ENCODE measurements around the gene HOXD12.

HOXD12 gene

DNA sequence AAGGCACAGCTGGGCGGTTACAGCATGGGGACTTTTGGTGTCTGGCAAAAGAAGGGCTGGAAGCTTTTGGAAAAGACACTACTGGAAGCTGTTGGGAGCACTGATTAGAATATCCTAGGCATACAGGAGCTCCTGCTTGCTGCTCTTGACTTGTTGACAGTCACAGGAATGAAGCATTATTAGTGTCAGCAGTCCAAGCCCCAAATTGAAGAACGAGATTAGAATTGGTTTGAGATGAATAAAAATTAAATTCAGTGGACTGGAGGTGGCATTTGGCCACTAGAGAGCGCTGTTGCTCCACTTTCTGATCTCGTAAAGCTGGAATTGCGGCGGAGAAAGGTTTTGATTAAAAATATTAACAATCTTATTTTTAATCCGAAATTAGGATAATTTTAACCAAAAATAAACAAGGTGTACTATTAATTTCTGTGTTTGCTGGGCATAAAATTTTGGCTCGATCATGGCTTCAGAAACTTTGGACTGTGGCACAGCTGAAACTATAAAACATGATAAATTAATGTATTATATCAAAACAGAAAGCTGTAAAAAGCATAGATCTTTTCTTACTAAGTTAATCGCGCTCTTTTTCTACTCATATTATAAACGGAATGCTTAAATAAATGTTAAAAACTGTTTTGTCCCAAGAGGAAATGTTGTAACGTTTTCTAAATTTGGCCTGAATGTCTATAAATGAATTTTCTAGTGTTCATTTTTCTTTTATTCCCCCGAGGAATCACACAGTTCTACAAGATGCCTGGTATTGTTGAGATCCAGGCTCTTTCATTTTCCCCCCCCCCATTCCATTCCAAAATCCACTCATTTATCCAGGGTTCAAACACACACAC is 27.6 kb downstream of the HOXD12 start:
- Histone ChIP-seq H3K27ac (peak overlapping the region in 5 of 21 experiments; percentile 0 to 95 (median 94)), H3K4me3 (no peak overlapping the region)

DNA sequence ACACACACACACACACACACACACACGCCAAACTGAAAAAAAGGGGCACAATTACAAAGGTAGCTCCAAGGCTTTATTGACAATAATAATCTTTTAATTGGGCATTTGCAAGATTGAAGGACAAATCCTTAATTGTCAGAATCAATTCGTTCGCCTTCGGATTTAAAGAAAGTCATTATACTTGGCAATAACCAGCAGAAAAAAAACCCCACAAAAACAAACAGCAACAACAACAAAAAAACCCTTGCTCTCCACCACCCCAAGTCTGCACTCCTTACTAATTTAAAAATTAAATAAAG is 28.1 kb downstream of the HOXD12 start:
- Histone ChIP-seq H3K27ac (peak overlapping the region in 10 of 21 experiments; percentile 79 to 95 (median 86)), H3K4me3 (peak overlapping the region in 3 of 7 experiments; percentile 2 to 55 (median 44))

DNA sequence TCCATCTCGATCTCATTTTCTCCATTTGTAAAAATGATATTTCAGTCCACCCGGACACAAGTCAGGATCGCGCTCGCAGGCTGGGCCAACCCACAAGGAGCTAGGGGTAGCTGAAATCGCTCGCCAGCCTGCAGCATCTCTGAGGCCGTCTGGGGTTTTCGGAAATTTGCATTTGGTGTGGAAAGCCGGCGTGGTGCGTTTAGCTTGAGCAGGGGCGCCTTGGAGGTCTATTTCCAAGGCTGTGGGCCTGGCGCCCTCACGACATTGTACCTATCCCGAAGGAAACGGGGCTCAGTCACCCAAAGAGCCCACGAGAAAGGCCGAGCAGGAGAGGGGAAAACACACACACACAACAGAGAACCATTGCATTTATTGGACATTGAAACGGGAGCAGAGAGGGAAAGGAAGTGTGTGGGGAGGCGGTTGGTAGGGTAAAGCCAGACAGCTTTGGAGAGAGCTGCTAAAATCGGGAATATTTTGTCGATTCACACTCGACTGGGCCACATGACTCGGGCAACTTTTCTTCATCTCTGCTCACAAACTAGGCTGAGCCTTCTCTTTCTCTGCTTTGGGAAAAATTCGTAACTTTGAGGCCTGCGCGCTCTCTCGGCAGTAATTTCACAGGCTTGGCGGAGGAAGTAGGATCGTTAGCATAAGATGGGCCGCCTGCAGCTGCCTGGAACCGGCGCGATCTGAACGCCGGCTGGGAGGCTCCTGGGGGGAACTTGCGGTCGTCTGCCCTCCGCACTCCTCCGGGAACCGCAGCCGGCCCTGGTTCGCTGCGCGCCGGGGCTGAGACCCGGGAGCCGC is 28.8 kb downstream of the HOXD12 start:
- Histone ChIP-seq H3K4me3 (peak overlapping the region in 6 of 7 experiments; percentile 23 to 55 (median 47)), H3K27ac (peak overlapping the region in 19 of 21 experiments; percentile 24 to 95 (median 86))

DNA sequence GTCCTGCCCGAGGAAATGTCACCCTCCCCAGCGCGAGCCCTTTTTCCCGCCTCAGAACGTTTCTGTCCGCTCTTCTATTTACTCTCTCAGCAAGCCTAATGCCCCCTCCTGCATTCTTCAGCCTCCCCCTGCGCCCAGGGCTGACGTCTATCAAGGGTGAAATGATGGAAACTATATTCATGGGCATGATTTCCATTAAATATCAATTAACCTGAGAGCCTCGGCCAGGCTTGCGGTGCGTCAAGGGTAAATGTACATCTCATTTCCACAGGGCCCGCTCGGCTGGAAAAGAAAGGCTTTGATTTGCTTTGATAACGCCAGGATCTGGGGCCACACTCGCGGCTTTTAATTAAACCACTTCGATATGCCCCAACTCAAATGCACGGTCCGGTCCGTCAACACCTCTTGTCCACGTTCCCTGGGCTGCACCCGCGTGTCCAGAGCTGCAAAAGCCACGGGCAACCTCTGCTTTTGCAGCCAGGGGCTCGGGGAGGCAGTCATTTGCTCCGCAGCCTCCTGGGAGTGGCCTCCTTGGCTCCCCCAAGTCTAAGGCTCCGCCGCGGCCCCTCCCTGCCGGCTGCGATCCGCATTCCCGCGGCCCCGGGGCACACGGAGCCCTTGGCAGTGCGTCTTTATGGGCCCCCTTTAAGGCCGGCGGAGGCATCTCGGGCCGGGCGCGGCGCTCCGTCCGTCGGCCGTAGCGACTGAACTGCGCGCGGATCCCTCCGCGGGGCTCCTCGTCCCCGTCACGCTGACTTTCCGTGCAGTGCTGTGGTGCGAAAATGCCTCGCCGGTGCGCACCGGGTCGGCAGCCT is 29.6 kb downstream of the HOXD12 start, which contains the start of gene HOXD8:
Gene HOXD8 (plus strand): TSS at position 724 of the 815 bp plus-strand sequence. CDS start 662 bp downstream, outside the sequence.
- H3K4me3 ChIP-seq = peak within 1 kb of the TSS; percentile 30 to 55 (median 44)
- H3K27ac ChIP-seq = peak within 1 kb of the TSS; percentile 32 to 95 (median 84)

DNA sequence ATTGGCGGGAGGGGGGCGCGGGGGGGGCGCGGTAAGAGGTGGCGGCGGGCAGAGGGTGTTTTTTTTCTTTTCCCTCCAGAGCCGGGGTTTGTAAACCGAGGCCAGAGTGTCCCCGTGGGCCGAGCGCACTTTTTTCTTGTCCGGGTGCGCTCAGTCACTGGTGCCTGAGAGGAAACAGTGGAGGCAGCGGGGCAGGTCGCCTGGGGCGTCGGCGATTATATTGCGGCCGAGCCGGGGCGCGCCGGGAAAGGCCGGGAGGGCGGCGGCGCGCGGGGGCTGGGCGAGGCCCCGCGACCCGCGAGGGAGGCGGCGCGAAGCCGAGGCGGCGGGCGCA is 30.2 kb downstream of the HOXD12 start:
- H3K27ac ChIP-seq = peak overlapping the region; percentile 32 to 95 (median 84)
- peak overlapping the region; percentile 23 to 55 (median 44) for H3K4me3 ChIP-seq

DNA sequence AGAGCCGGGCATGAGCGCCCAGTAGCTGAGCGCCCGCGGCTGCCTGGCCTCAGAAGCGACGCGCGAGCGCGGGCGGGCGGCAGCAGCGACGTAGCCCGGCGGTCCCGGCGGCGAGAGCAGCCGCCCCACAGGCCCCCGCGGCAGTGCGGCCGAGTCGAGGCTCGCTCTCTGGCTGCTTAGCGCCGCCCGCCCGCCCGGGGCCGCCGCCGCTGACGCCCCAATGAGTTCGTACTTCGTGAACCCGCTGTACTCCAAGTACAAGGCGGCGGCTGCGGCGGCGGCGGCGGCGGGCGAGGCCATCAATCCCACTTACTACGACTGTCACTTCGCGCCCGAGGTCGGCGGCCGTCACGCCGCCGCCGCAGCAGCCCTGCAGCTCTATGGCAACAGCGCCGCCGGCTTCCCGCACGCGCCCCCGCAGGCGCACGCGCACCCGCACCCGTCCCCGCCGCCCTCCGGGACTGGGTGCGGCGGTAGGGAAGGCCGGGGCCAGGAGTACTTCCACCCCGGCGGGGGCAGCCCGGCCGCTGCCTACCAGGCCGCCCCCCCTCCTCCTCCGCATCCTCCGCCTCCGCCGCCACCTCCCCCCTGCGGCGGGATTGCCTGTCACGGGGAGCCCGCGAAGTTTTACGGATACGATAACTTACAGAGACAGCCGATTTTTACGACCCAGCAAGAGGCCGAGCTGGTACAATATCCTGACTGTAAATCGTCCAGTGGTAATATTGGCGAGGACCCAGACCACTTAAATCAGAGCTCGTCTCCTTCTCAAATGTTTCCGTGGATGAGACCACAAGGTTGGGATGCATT is 30.8 kb downstream of the HOXD12 start:
- Histone ChIP-seq H3K4me3 (peak overlapping the region; percentile 30 to 55 (median 44)), H3K27ac (peak overlapping the region; percentile 25 to 95 (median 84))

DNA sequence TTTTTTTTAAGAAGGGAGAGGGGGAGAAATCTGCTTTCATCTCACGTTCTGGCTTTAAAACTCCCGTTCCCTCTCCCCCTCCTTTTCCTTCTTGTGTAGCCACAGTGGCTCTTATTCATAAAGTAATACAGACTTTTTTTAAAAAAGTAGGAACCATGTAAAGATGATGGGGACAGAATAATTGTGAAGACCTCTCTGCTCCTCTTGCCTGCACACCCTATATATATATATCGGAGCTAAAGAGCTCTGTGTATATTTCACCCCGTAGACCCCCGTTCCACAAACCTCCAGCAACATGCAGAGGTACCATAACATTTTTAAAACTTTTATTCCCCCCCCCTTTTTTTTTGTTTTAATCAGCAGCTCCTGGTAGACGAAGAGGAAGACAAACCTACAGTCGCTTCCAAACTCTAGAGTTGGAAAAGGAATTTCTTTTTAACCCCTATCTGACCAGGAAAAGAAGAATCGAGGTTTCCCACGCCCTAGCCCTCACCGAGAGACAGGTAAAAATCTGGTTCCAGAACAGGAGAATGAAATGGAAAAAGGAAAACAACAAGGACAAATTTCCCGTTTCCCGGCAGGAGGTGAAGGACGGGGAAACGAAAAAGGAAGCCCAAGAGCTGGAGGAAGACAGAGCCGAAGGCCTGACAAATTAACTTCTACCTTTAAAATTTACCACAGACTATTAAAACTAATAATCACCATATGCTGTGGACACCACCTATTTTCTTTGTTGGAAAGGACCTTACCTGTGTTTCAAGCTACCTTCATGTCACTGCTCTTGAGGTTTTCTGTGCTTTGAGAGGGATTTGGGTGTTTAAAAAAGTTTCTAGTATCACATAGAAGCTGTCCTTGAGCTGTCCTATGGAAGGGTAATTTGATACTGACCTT is 31.6 kb downstream of the HOXD12 start:
- peak overlapping the region in 19 of 21 experiments; percentile 25 to 95 (median 86) for H3K27ac ChIP-seq
- H3K4me3 ChIP-seq = peak overlapping the region; percentile 30 to 55 (median 44)

DNA sequence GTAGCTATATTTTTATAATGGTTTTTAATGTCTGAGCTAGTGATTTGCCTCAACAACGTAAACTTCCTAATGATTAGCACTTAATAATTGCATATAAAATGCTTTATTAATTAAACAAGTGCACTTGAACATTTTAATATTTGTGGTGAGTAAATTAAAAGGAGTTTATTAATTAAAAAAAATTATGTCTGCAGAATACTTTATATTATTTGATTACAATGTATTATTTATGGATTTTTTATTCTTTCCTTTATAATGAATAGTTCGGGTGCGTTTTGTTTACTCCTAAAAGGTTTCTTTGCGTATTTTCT is 32.2 kb downstream of the HOXD12 start:
- H3K27ac ChIP-seq = peak overlapping the region in 9 of 21 experiments; percentile 79 to 95 (median 91)
- peak overlapping the region; percentile 6 to 55 (median 44) for H3K4me3 ChIP-seq

DNA sequence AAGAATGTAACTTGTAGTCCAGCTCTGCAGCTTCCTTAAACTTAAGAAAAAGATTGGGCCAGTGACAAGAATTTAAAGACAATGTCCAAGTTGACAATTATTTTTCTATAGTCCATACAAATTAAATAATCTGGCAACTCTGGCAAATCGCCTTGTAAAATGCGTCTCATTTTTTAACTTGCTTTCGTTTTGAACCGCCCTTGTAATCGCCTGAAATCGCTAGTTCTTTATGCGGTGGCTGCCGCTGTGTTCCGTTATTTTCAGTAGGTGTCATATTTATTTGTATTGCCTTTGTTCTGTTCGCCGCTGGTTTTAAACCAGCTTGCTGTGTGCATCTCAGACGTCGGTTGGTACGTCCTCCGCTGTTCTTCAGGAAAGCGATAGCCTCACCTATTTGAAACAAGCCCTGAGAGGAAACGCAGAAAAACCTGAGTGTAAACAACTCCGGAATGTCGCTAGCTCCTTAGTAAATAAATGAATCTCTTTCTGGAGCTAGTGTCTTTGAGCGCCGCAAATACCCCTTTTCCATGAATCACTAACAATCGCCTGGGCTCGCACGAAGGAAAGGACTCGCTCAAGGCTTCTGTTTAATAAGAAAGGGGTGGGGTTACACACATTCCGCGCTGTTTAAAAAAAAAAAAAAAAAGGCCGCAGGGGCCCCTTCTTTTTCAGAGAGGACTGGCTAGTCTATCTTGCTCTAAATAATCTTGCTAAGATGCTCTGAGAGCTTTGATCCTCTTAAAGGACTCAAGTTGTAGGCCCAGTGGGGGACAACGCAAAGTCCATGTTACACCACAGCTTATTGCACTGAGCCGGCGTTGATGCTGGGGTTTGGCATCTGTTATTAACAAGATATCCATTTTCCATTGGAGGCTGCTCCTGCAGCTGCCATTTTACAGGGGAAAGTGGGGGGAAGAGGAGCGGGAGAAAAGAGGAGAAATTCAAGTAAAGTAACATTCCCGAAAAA is 32.9 kb downstream of the HOXD12 start:
- Histone ChIP-seq H3K27ac (peak overlapping the region in 10 of 21 experiments; percentile 15 to 95 (median 88)), H3K4me3 (peak overlapping the region; percentile 6 to 55 (median 44))

DNA sequence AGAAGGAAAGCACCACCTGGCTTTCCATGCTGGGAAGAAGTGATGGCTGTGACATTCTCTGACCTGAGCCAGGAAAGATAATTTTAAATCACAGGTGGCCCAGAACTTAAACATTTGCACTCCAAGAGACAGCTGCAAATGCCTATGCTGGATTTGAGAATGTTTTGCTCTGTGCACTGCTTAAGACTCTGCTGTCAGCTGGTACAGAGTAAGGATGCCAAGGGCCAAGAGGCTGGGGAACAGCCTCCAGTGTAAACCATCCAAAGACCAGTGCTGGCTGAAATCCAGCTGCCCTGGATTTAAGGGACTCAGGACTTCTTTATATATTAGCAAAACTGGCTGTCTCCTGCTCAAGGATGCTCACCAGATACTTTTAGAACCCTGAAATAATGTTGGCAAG is 33.8 kb downstream of the HOXD12 start:
- peak overlapping the region in 3 of 21 experiments; percentile 91 to 95 (median 94) for H3K27ac ChIP-seq
- H3K4me3 ChIP-seq = no peak overlapping the region

DNA sequence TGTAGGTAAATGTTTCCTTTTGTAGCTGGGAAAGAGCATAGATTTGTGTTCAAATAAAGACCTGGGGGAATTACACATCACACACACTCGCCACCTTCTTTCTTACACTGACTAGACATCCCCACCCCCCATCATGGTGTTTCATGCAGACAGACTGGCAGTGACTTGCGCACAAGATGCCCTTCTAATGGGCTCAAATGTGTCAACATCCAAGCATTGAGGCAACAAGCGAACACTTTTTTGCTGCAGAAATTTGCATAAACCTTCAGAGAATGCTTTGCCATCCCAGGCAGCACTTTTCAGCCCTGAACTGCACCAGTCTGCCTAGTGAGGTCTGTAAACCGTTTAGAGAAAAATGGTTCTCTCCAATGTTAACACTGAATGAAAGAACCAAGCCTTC is 34.4 kb downstream of the HOXD12 start:
- H3K4me3 ChIP-seq = no peak overlapping the region

DNA sequence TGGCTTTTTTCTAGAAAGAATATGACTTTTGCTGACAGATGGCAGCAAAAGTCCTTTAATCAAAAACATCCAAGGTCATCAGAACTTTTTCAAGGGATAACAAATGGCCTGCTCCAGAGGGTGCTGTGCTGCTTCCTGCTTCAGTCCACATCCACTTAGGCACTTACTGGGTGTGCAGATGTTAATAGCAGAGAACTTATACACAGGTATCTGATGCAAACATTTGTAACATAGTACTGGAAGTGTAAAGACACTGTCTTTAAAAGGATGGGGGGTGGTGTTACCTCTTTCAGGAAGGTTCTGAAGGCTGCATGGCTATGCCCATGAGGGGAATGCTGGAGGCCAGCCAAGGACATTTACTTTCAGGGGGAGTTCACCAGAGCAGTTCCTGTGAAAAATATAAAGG is 35.4 kb downstream of the HOXD12 start:
- Histone ChIP-seq H3K4me3 (peak overlapping the region in 1 of 7 experiments; percentile 9), H3K27ac (peak overlapping the region in 8 of 21 experiments; percentile 15 to 98 (median 86))

More for the DNA sequence above, 34.4 kb downstream of the HOXD12 start:
- no peak overlapping the region for H3K27ac ChIP-seq

DNA sequence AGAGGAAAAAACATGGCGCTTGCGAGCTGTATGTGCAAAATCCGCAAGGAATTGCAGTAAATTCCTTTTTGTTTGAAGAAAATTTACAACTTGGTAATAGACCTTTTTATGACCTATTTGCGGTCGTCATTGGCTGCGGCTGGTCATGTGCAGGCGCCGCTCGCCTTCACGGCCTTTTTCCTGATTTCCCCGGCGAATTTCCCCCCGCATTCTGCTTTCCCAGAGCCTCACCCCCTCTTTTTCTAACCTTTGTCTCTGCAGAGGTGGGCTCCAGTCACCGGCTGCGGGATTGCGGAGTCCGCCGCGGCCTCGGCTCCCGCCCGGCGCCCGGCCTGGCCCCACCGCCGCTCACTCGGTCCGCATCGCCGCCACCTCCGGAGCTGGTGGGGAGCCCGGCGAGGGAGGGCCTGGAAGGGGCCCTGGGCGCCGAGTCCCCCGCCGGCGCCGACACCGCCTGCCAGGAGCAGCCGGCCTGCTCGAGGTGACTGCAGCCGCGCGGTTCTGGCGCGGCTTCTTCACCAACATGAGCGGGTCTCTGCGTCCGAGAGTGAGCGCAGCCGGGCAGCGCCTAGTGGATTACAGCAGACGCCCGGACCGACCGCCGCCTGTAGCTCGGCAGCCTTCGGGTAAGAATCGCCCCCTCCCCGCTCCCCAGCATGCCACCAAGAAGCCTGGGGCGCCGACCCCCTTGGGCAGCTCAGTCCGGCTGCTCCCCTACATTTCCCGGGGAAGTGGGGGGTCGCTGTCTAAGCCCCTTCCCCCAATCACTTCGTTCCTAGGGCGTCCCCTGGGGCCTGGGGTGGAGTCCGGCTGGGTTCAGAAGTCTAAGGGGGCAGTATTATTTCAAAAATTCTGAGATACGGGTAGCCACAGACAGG is 37.0 kb downstream of the HOXD12 start:
- peak overlapping the region; percentile 44 to 98 (median 84) for H3K27ac ChIP-seq
- H3K4me3 ChIP-seq = peak overlapping the region; percentile 26 to 70 (median 40)

DNA sequence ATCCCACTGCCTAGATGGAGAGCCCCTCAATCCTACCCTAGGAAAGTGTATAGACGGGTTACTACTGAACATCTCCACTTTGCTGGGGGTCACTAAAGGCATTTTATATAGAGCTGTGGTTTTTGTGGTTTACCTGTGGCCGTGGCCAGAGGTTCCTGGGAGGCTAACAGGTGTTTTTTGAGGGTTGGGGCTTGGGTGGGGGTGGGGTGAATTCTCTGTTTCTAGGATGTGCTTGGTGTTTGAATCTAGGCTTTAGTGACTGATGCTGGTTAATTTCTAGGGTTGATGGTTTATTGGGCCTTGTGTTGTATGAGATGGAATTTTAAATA is 37.6 kb downstream of the HOXD12 start:
- Histone ChIP-seq H3K27ac (peak overlapping the region in 18 of 21 experiments; percentile 44 to 98 (median 85)), H3K4me3 (peak overlapping the region; percentile 26 to 70 (median 40))

DNA sequence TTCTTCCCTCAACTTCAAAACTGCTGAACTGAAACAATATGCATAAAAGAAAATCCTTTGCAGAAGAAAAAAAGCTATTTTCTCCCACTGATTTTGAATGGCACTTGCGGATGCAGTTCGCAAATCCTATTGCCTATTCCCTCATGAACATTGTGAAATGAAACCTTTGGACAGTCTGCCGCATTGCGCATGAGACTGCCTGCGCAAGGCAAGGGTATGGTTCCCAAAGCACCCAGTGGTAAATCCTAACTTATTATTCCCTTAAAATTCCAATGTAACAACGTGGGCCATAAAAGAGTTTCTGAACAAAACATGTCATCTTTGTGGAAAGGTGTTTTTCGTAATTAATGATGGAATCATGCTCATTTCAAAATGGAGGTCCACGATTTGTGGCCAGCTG is 38.3 kb downstream of the HOXD12 start:
- peak overlapping the region in 8 of 21 experiments; percentile 46 to 98 (median 79) for H3K27ac ChIP-seq
- peak overlapping the region in 4 of 7 experiments; percentile 2 to 70 (median 42) for H3K4me3 ChIP-seq

DNA sequence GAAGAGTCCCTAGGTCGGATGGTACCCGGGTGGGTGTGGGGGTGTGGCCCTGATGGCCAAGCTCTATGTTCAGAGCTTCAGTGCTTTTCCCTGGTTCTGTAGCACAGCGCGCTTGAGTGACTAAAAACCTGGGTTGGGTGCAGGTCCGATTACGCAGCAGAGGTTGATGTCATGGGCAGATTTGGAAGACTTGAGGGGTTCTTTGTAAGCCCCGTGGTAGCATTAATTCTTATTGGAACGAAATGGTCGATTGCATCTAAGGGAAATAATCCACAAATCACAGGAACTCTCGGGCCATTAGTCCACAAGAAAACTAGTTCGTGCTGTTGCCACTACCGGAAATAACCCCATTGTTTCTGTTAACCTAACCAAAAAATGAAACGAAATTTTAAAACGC is 38.9 kb downstream of the HOXD12 start:
- H3K4me3 ChIP-seq = peak overlapping the region in 4 of 7 experiments; percentile 2 to 70 (median 42)
- peak overlapping the region in 15 of 21 experiments; percentile 13 to 98 (median 74) for H3K27ac ChIP-seq

All from skin epidermis (tissue), 12 donors.